ENCODE results near the gene FBXW2. TPM values are rescaled to one million over a fixed set of nuclear protein-coding genes. Genes with fewer than 3 reads are reported as not detected.
A peak's percentile ranks its signal among the peaks of the same experiment; 100 is the strongest.

The FBXW2 gene
- total and polyA plus RNA-seq, 10 of the 15 experiments (the other 5 are each of a cell fraction or from before 2014, with no cell fraction given), result 2.9 to 56.9 (median 39.1) TPM

- TF ChIP-seq REST (IDR thresholded peaks at IDR 0.05; ENCODE audit: low read depth, low read length) (0 out of 2 replicates have a peak, but pooled peaks have one; percentile 6), SKIL (IDR thresholded peaks at IDR 0.05; ENCODE audit: low read depth, poor library complexity, severe bottlenecking) (no peak), CBX3 (IDR thresholded peaks at IDR 0.05; ENCODE audit: borderline replicate concordance, low read depth) (no peak), BACH1 (IDR thresholded peaks at IDR 0.05; ENCODE audit: borderline replicate concordance) (peak; percentile 67; the same call in 1 of the 2 replicates), HDAC2 (IDR thresholded peaks at IDR 0.05) (no peak), KAT2A (conservative IDR thresholded peaks at IDR 0.05; ENCODE audit: control insufficient read depth, low read depth, low read length) (no peak), SPI1 (IDR thresholded peaks at IDR 0.05; ENCODE audit: borderline replicate concordance, insufficient read depth, low read depth, low read length) (no peak), PBX3 (IDR thresholded peaks at IDR 0.05; ENCODE audit: insufficient replicate concordance, low read depth, low read length) (no peak), CHD2 (IDR thresholded peaks at IDR 0.05; ENCODE audit: borderline replicate concordance, low read depth, low read length) (peak; percentile 57; the same call in 1 of the 2 replicates), MXI1 (IDR thresholded peaks at IDR 0.05; ENCODE audit: low read depth, low read length) (no peak; the same call in 1 of the 2 replicates), TBL1XR1 (IDR thresholded peaks at IDR 0.05; ENCODE audit: low read depth, low read length) (no peak), ZNF207 (IDR thresholded peaks at IDR 0.05; ENCODE audit: borderline replicate concordance) (no peak; the same call in 1 of the 2 replicates), ELK1 (IDR thresholded peaks at IDR 0.05; ENCODE audit: low read depth, low read length) (peak; percentile 96), NFXL1 (IDR thresholded peaks at IDR 0.05; ENCODE audit: borderline replicate concordance) (no peak), GATAD2B (conservative IDR thresholded peaks at IDR 0.05; ENCODE audit: low read depth) (peak; percentile 91)
Measured at GRCh38 chr9:120792898-120793765, at the start of gene FBXW2 (continued).

All from GM12878 (cell line).